ENCODE results near the gene CLIC6. TPM values are rescaled to one million over a fixed set of nuclear protein-coding genes. Genes with fewer than 3 reads are reported as not detected.

The CLIC6 gene
- total and polyA plus RNA-seq, 2 of the 8 experiments (the other 6 are each of a cell fraction or from before 2014, with no cell fraction given): 0.42 to 1.3 TPM

DNA sequence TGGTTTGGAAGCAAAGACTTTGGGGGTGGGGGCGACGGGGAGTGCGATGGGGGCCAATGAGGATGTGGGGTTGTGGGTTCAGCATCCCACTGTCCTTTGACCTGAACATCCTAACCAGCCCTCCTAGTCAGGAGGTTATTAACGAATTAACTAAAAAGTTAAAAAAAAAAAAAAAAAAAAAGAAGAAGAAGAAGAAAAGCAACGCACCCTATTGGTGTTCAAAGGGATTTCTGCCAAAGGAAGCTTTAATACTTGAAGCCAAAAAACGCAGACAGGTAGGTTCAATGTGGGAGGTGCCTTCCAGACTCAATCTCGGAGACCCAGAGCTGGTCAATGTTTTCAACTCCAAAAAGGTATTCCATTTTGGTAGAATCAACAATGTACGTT lies 2.2 kb downstream of the CLIC6 start:
- no peak overlapping the region for H4K91ac ChIP-seq (replicated peaks; ENCODE audit: insufficient read length, low read length)
- peak overlapping the region; percentile 46 to 67 (median 56); a peak in 5 of 8 replicates for H3K4me3 ChIP-seq (ENCODE audit: extremely low read depth in 1 of 4, insufficient read depth in 2 of 4, low read depth in 3 of 4, low read length in 4 of 4)
- no peaks in the 10 kb centered on the region for H3K9me3 ChIP-seq (ENCODE audit: insufficient read depth in 2 of 2, low read depth in 1 of 2, low read length in 1 of 2)
- H4K8ac ChIP-seq (ENCODE audit: extremely low read depth, insufficient read depth, low read length): no peak overlapping the region
- no peak overlapping the region for H2BK15ac ChIP-seq (ENCODE audit: low read length)
- no peaks in the 10 kb centered on the region for H3K36me3 ChIP-seq (ENCODE audit: control insufficient read depth in 2 of 4, insufficient read depth in 4 of 4, low read length in 3 of 4)
- no peak overlapping the region for H2AFZ ChIP-seq (ENCODE audit: low read length)
- H2BK5ac ChIP-seq (ENCODE audit: low read depth, low read length): no peak overlapping the region
- H4K5ac ChIP-seq (ENCODE audit: insufficient read length, low read depth, low read length): no peak overlapping the region
- H3K23me2 ChIP-seq (ENCODE audit: low read depth, low read length): peaks cover 16% of the 10 kb centered on the region; the same call in 1 of the 2 replicates
- 12% methylated on average over 7 of the region's 8 CpGs; no CpG with 5 or more reads in 1 of the 2 experiments for WGBS, 2 experiments (ENCODE audit: extremely low coverage in 1 of 2, insufficient coverage in 1 of 2, insufficient read length in 1 of 2, insufficient replicate concordance in 2 of 2, low coverage in 1 of 2, low lambda C conversion rate in 2 of 2, missing lambda C conversion rate in 1 of 2)
- no peaks in the 10 kb centered on the region for H3K79me1 ChIP-seq (ENCODE audit: low read depth, low read length)
- H2BK120ac ChIP-seq (replicated peaks; ENCODE audit: low read depth, low read length): no peak overlapping the region
- no peak overlapping the region for H3K18ac ChIP-seq (ENCODE audit: extremely low read depth, low read length)
- no peak overlapping the region for H2AK5ac ChIP-seq (ENCODE audit: low read depth, low read length)
- H4K20me1 ChIP-seq (replicated peaks in 1 of 2; ENCODE audit: control insufficient read depth in 1 of 2, insufficient read depth in 2 of 2, low read length in 2 of 2): no peaks in the 10 kb centered on the region
- H2BK12ac ChIP-seq (ENCODE audit: low read depth, low read length): no peak overlapping the region
- no peak overlapping the region for H3K27ac ChIP-seq (ENCODE audit: low read depth, low read length)
- ChIA-PET POLR2A (ENCODE audit: partially characterized antibody) (interaction anchor here (1.0 kb wide), 1 partner anchor 17 kb away, joined by 3 read pairs; no protein-coding TSS in a partner anchor), CTCF (ENCODE audit: partially characterized antibody) (interaction anchor here (0.5 to 2.6 kb wide), 9 partner anchors 15 to 160 kb away, joined by 3 to 6 read pairs (median 3); partner anchors contain the start of gene KCNE1)
- H3K14ac ChIP-seq (ENCODE audit: insufficient read length): no peak overlapping the region
- peak overlapping the region; percentile 68 to 71 for H3K4me2 ChIP-seq (ENCODE audit: insufficient read depth in 1 of 2, low read depth in 2 of 2, low read length in 2 of 2)
- H3K9ac ChIP-seq (replicated peaks in 1 of 4; ENCODE audit: extremely low read depth in 1 of 4, low read depth in 3 of 4, low read length in 3 of 4): no peak overlapping the region
- H3K4me1 ChIP-seq (replicated peaks in 1 of 4; ENCODE audit: control insufficient read depth in 3 of 4, insufficient read depth in 4 of 4, low read length in 3 of 4): peaks cover 0 to 13% (median 3%) of the 10 kb centered on the region in 4 experiments; a peak in 5 of 7 replicates
- H3K56ac ChIP-seq (replicated peaks; ENCODE audit: insufficient read length, low read depth, low read length): no peak overlapping the region
- H2BK20ac ChIP-seq (ENCODE audit: low read length): no peak overlapping the region
- TF ChIP-seq RXRA (IDR thresholded peaks at IDR 0.05; ENCODE audit: insufficient read depth, low read depth, low read length) (no peak), RNF2 (IDR thresholded peaks at IDR 0.05; ENCODE audit: borderline replicate concordance, low read depth, low read length, missing control alignments, poor library complexity, severe bottlenecking) (no peak), CBX5 (IDR thresholded peaks at IDR 0.05; ENCODE audit: low read depth, low read length) (no peak)
- TF ChIP-seq, protein P1, sequence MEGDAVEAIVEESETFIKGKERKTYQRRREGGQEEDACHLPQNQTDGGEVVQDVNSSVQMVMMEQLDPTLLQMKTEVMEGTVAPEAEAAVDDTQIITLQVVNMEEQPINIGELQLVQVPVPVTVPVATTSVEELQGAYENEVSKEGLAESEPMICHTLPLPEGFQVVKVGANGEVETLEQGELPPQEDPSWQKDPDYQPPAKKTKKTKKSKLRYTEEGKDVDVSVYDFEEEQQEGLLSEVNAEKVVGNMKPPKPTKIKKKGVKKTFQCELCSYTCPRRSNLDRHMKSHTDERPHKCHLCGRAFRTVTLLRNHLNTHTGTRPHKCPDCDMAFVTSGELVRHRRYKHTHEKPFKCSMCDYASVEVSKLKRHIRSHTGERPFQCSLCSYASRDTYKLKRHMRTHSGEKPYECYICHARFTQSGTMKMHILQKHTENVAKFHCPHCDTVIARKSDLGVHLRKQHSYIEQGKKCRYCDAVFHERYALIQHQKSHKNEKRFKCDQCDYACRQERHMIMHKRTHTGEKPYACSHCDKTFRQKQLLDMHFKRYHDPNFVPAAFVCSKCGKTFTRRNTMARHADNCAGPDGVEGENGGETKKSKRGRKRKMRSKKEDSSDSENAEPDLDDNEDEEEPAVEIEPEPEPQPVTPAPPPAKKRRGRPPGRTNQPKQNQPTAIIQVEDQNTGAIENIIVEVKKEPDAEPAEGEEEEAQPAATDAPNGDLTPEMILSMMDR (IDR thresholded peaks at IDR 0.05; ENCODE audit: control extremely low read depth in 1 of 3, insufficient read depth in 1 of 3, low read depth in 1 of 3, low read length in 3 of 3): peak in 1 of 3 experiments; percentile 12; a peak in 2 of 4 replicates
- FAIRE-seq: no peak
- no peak for DNase-seq (ENCODE audit: low read depth in 1 of 2, low spot score in 2 of 2)
- H3K79me2 ChIP-seq (ENCODE audit: control insufficient read depth in 1 of 2, insufficient read depth in 2 of 2, low read length in 2 of 2): no peaks in the 10 kb centered on the region
- no peak overlapping the region for H3K4ac ChIP-seq (replicated peaks; ENCODE audit: insufficient read length, low read depth, low read length)
- no peak overlapping the region for H3K23ac ChIP-seq (ENCODE audit: insufficient read length)
- H3K27me3 ChIP-seq (replicated peaks in 1 of 4; ENCODE audit: control insufficient read depth in 3 of 4, extremely low read depth in 1 of 4, insufficient read depth in 3 of 4, low read length in 3 of 4): peaks cover 22 to 50% (median 40%) of the 10 kb centered on the region in 4 experiments
